GM12892 (cell line): Measurements from ENCODE around the gene LIFR.
A peak's percentile ranks its signal among the peaks of the same experiment; 100 is the strongest.

Experiments used
- DNase-seq: peaks from one replicate; pipeline ENCODE4 v3.0.0; 2011; ENCODE audit not compliant: insufficient read length
- FAIRE-seq: peaks from 2 replicates; lab custom pipeline; 2011; peaks lifted over from hg19 to GRCh38; lab: Jason Lieb, UNC
- POLR2A ChIP-seq: IDR thresholded peaks from 2 replicates; pipeline ENCODE4 v1.6.1; 2011; ENCODE audit warnings: low read depth, low read length, control low read depth
- POLR2AphosphoS5 ChIP-seq: IDR thresholded peaks from 2 replicates; pipeline ENCODE4 v1.6.1; 2011; ENCODE audit warnings: low read depth, low read length, control low read depth
- TAF1 ChIP-seq: IDR thresholded peaks from 2 replicates; pipeline ENCODE4 v1.6.1; 2011; ENCODE audit warnings: low read depth, mild to moderate bottlenecking, control low read depth, low read length, borderline replicate concordance

Gene LIFR

GRCh38 chr5:38598296-38598993 is 42.0 kb upstream of the LIFR start:
- TF ChIP-seq POLR2AphosphoS5 (no peak), TAF1 (no peak), POLR2A (no peak)
- FAIRE-seq (no peak), DNase-seq (no peak)

DNA sequence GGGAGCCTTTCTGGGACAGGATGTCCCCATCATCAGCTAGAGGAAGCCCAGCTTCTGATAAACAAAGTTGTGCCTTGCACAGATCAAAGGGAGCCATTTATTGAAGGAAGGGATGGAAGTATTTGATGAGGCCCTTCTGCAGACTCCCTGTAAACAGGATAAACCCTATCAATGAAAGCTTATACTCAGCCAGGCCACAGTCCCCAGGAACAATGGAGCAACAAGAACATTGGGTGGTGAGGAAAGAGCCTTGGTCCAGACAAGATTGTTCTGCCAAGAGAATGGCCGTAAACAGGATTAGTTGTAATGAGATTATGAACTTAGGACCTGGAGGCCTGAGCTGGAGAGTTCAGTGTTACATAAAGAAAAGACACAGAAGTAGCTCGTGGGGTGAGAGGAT is 40.5 kb upstream of the LIFR start:
- TF ChIP-seq TAF1 (no peak), POLR2AphosphoS5 (no peak), POLR2A (no peak)
- DNase-seq: no peak
- FAIRE-seq: no peak

GRCh38 chr5:38595132-38595745 is 38.8 kb upstream of the LIFR start:
- FAIRE-seq (no peak), DNase-seq (no peak)
- TF ChIP-seq POLR2A (no peak), POLR2AphosphoS5 (no peak), TAF1 (no peak)

DNA sequence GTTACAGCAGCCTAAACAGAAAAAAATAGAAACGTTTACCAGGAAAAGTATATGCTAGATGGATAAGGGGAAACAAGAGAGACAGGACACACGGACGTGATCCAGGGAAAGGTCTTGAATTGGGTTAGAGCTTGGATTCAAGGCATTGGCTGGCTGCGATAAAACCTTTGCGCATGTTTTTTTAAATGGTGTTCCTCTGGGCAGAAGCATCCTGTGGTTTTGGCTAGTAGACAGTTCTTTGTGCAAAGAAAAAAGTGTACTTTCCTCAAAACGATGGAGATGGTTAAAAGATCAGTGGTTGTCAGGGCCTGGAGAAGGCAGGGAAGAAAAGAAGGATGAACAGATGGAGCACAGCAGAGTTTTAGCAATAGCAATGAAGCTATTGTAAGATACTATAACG is 37.5 kb upstream of the LIFR start:
- TF ChIP-seq TAF1 (no peak), POLR2AphosphoS5 (no peak), POLR2A (no peak)
- FAIRE-seq: no peak
- no peak for DNase-seq

GRCh38 chr5:38591523-38591849 is 35.0 kb upstream of the LIFR start:
- DNase-seq (no peak), FAIRE-seq (no peak)
- TF ChIP-seq POLR2A (no peak), POLR2AphosphoS5 (no peak), TAF1 (no peak)

GRCh38 chr5:38590838-38591522 is 34.5 kb upstream of the LIFR start:
- TF ChIP-seq POLR2A (no peak), POLR2AphosphoS5 (no peak), TAF1 (no peak)
- no peak for DNase-seq
- no peak for FAIRE-seq

DNA sequence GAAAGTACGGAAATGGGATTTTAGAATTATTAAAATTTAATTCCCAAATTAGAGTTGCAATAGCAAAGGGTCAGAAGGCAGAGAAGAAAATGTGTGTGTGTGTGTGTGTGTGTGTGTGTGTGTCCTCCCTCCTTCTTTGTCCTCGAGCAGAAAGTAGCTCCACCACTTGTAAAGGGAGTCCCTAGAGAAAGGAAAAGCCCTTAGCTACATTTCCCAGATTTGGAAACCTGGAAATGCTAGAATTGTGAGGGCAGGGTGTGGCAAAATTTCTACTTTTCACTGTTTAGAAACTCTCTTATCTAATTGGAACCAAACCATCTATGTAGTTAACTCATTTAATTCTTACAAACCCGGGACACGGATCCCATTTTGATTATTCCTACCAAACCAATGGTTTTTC is 33.2 kb upstream of the LIFR start:
- FAIRE-seq (no peak), DNase-seq (no peak)
- TF ChIP-seq TAF1: no peak
- no peak for TF ChIP-seq POLR2AphosphoS5
- no peak for TF ChIP-seq POLR2A

- TF ChIP-seq POLR2A (no peak), TAF1 (no peak), POLR2AphosphoS5 (no peak)
- FAIRE-seq (peak; percentile 17), DNase-seq (no peak)
Measured at GRCh38 chr5:38585816-38586215, 29.4 kb upstream of the LIFR start.

DNA sequence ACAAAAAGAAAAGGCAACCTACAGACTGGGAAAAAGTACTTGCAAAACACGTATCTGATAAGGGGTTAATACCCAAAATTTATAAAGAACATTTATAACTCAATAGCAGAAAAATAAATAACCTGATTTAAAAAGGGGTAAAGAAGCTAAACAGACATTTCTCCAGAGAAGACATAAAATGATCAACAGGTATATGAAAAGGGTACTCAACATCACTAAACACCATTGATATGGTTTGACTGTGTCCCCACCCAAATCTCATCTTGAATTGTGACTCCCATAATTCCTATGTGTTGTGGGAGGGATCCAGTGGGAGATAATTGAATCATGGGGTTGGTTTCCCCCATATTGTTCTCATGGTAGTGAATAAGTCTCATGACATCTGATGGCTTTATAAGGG is 27.1 kb upstream of the LIFR start:
- FAIRE-seq: no peak
- DNase-seq: no peak
- no peak for TF ChIP-seq POLR2AphosphoS5
- TF ChIP-seq TAF1: no peak
- TF ChIP-seq POLR2A: no peak

DNA sequence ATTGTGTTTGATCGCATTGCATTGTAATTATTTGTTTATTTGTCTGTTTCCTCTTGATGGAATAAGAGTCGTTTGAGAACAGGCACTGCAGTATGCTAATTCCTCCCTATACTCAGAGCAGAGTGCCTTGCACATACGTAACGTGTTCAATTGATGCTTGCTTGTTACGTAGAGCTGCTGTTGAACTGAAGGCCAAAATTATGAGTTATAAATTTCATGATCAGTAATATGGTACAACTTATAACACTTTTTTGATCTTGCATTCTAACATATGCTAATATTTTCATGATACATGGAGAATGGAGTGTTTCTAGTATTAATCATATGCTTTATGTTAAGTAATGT is 26.5 kb upstream of the LIFR start:
- DNase-seq (no peak), FAIRE-seq (no peak)
- no peak for TF ChIP-seq POLR2A

GRCh38 chr5:38582293-38582974 is 26.0 kb upstream of the LIFR start:
- TF ChIP-seq TAF1: no peak
- no peak for TF ChIP-seq POLR2AphosphoS5
- TF ChIP-seq POLR2A: no peak
- FAIRE-seq: no peak

DNA sequence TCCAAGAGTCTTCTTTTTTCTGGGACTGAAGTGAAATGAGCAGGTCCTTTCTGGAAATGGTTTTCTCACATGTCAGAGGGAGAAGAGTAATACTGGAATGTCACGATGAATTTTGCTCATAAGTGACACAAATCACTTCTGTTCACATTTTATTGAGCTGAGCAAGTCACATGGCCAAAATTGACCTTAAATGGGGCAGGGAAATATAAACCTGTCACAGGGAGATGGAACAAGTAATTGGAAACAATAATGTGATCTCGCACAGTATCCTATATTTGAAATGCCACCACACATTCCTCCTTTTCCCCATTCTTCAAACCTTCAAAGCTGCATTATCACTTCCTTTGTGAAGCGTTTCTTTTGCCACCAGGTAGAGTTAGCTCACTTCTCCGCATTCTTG is 25.2 kb upstream of the LIFR start:
- TF ChIP-seq TAF1: no peak
- no peak for TF ChIP-seq POLR2A
- DNase-seq (no peak), FAIRE-seq (no peak)

More at GRCh38 chr5:38582293-38582974, 26.0 kb upstream of the LIFR start:
- no peak for DNase-seq
